ENCODE results near the gene BLOC1S4.

Gene BLOC1S4

DNA sequence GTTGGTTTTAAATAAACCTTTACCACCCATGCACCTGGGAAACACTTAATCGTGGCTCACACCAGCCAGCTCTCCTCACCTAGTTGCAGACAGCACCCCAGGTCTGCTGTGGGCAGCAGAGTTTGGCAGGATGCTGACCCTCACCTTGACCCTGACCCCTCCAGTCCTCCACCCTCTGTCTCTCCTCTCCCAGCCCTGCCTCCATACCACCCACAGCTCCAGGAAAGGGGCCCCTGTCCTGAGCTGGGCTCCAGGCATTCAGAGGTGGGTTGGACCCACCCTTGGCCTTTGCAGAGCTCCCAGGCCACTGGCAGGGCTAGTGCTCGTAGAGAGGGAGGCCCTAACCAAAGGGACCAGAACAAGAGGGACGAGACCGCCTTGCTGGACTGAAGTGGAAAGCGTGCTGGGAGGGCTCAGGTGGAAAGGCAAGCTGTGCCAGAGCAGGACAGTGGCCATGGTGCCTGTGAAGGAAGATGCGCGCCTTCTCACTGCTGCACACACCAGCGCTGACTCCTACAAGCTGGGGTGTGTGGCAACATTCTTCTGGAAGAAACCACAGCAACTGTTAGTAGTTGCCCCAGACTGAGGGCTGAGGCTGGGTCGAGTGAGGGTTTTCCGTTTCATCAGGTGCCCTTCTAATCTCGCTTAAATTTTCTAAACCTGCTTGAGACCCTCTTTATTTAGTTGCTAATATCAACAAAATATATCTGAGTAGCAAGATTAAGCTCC, 32.9 kb upstream of the BLOC1S4 start:
- Mint-ChIP-seq H3K4me3 (no peak overlapping the region), H3K27me3 (no peaks in the 10 kb centered on the region), H3K36me3 (peaks cover 36% of the 10 kb centered on the region), H3K4me1 (peaks cover 45% of the 10 kb centered on the region), H3K9me3 (peaks cover 2% of the 10 kb centered on the region), H3K27ac (no peak overlapping the region)
- no peak for DNase-seq
- CTCF ChIA-PET: interaction anchor here (2.2 kb wide), 1 partner anchor 8 kb away, joined by 15 read pairs; a partner anchor contains a TSS

DNA sequence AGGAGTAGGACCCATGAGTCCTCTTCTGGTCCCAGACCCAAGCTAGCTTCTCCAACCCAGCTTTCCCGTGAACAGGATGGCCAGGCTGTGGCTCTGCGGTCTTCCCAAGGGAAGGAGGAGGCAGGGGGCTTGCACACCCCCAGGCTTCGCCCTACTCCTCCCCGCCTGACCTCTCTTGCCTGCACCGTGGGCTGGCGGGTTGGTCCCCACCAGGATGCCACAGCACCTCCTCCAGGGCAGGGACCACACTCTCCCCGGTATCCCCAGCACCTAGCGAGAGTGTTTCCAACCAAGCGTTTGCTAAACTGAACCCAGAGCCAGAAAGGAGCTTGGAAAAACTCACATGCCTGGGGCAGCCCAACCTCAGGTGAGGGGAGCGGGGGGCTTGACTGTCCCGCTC, 31.3 kb upstream of the BLOC1S4 start:
- no peak for DNase-seq
- Mint-ChIP-seq H3K27ac (peak overlapping the region; percentile 67), H3K4me1 (peaks cover 50% of the 10 kb centered on the region), H3K9me3 (peaks cover 2% of the 10 kb centered on the region), H3K27me3 (no peaks in the 10 kb centered on the region), H3K36me3 (peaks cover 27% of the 10 kb centered on the region), H3K4me3 (no peak overlapping the region)
- CTCF ChIA-PET: interaction anchor here (1.3 to 2.2 kb wide), 2 partner anchors 10 to 25 kb away, joined by 3 to 15 read pairs; partner anchors contain the start of gene MRFAP1L1

- no peaks in the 10 kb centered on the region for H3K27me3 Mint-ChIP-seq
- CTCF ChIA-PET: interaction anchor here (1.3 kb wide), 2 partner anchors 12 to 23 kb away, joined by 3 to 12 read pairs; partner anchors contain the start of gene MRFAP1L1
- H3K4me3 Mint-ChIP-seq: no peak overlapping the region
- no peak for DNase-seq
- peaks cover 59% of the 10 kb centered on the region for H3K4me1 Mint-ChIP-seq
- H3K27ac Mint-ChIP-seq: peak overlapping the region; percentile 64
- H3K9me3 Mint-ChIP-seq: no peaks in the 10 kb centered on the region
- peaks cover 18% of the 10 kb centered on the region for H3K36me3 Mint-ChIP-seq
Measured at GRCh38 chr4:6686104-6686787, 29.7 kb upstream of the BLOC1S4 start.

- H3K9me3 Mint-ChIP-seq: no peaks in the 10 kb centered on the region
- peak overlapping the region; percentile 82 for H3K4me3 Mint-ChIP-seq
- peak overlapping the region; percentile 99 for H3K27ac Mint-ChIP-seq
- CTCF ChIA-PET: interaction anchor here (0.9 to 3.7 kb wide), 5 partner anchors 13 to 187 kb away, joined by 3 to 44 read pairs (median 12); a partner anchor contains a TSS
- no peaks in the 10 kb centered on the region for H3K27me3 Mint-ChIP-seq
- no peak for DNase-seq
- H3K4me1 Mint-ChIP-seq: peaks cover 74% of the 10 kb centered on the region
- H3K36me3 Mint-ChIP-seq: peaks cover 18% of the 10 kb centered on the region
Measured at GRCh38 chr4:6687947-6688878, 27.8 kb upstream of the BLOC1S4 start.

GRCh38 chr4:6688879-6689505, 27.0 kb upstream of the BLOC1S4 start:
- Mint-ChIP-seq H3K36me3 (peaks cover 18% of the 10 kb centered on the region), H3K27me3 (no peaks in the 10 kb centered on the region), H3K4me1 (peaks cover 81% of the 10 kb centered on the region), H3K4me3 (peak overlapping the region; percentile 82), H3K9me3 (no peaks in the 10 kb centered on the region), H3K27ac (peak overlapping the region; percentile 99)
- DNase-seq: peak; percentile 87
- CTCF ChIA-PET: interaction anchor here (0.7 to 3.7 kb wide), 4 partner anchors 12 to 186 kb away, joined by 3 to 44 read pairs (median 8); no protein-coding TSS in a partner anchor

DNA sequence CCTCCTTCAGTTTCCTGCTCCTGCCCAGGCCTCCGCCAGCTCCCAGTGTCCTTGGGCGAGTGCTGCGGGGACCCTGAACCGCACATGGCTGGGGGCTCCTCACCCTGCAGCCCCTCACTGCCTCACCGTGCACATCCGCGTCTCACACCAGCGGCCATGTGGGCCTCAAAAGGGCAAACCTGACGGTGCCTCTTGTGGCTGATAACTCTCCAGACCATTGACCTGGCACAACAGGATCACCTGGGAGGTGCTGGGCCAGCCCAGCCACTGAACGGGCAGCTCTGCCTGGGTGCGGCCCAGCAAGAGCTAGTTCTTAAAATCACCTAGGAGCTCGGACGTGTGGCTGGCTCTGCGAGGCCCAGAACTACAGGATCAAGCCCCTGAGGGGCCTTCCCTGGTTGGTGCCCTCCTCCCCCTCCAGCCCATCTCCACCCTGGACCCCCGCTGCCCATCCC, 26.4 kb upstream of the BLOC1S4 start:
- DNase-seq: no peak
- Mint-ChIP-seq H3K27me3 (no peaks in the 10 kb centered on the region), H3K36me3 (peaks cover 18% of the 10 kb centered on the region), H3K27ac (peak overlapping the region; percentile 99), H3K9me3 (no peaks in the 10 kb centered on the region), H3K4me1 (peaks cover 87% of the 10 kb centered on the region), H3K4me3 (peak overlapping the region; percentile 82)
- CTCF ChIA-PET: interaction anchor here (0.6 to 3.7 kb wide), 8 partner anchors 10 to 185 kb away, joined by 3 to 44 read pairs (median 4); no protein-coding TSS in a partner anchor

DNA sequence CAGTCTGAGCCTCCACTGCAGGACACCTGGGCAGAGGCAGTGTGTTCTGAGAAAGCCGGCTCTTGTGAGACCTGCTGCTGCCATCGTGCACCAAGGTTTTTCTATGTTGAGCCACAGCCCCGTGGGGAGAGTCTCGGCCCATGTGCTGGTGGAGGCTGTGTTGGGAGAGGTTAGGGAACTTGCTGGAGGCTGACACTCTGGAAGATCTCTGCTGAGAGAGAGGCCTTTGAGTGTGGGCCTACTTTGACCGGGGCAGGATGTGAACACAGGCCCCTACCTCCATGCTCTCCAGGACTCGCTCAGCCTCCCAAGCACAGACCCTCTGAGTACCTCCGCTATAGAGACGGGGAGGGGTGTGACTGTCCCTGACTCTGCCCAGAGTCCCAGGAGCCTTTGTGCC, 23.6 kb upstream of the BLOC1S4 start:
- no peak for DNase-seq
- Mint-ChIP-seq H3K27ac (peak overlapping the region; percentile 86), H3K9me3 (no peaks in the 10 kb centered on the region), H3K4me3 (no peak overlapping the region), H3K27me3 (no peaks in the 10 kb centered on the region), H3K4me1 (peaks cover 94% of the 10 kb centered on the region), H3K36me3 (peaks cover 9% of the 10 kb centered on the region)
- CTCF ChIA-PET: interaction anchor here (0.9 to 1.0 kb wide), 3 partner anchors 10 to 19 kb away, joined by 3 to 6 read pairs (median 3); no protein-coding TSS in a partner anchor

GRCh38 chr4:6692806-6693205, 23.2 kb upstream of the BLOC1S4 start:
- H3K27ac Mint-ChIP-seq: peak overlapping the region; percentile 86
- no peaks in the 10 kb centered on the region for H3K9me3 Mint-ChIP-seq
- peaks cover 92% of the 10 kb centered on the region for H3K4me1 Mint-ChIP-seq
- CTCF ChIA-PET: interaction anchor here (0.9 to 1.0 kb wide), 2 partner anchors 18 to 20 kb away, joined by 3 to 6 read pairs; no protein-coding TSS in a partner anchor
- H3K4me3 Mint-ChIP-seq: no peak overlapping the region
- no peak for DNase-seq
- H3K36me3 Mint-ChIP-seq: peaks cover 9% of the 10 kb centered on the region
- no peaks in the 10 kb centered on the region for H3K27me3 Mint-ChIP-seq

DNA sequence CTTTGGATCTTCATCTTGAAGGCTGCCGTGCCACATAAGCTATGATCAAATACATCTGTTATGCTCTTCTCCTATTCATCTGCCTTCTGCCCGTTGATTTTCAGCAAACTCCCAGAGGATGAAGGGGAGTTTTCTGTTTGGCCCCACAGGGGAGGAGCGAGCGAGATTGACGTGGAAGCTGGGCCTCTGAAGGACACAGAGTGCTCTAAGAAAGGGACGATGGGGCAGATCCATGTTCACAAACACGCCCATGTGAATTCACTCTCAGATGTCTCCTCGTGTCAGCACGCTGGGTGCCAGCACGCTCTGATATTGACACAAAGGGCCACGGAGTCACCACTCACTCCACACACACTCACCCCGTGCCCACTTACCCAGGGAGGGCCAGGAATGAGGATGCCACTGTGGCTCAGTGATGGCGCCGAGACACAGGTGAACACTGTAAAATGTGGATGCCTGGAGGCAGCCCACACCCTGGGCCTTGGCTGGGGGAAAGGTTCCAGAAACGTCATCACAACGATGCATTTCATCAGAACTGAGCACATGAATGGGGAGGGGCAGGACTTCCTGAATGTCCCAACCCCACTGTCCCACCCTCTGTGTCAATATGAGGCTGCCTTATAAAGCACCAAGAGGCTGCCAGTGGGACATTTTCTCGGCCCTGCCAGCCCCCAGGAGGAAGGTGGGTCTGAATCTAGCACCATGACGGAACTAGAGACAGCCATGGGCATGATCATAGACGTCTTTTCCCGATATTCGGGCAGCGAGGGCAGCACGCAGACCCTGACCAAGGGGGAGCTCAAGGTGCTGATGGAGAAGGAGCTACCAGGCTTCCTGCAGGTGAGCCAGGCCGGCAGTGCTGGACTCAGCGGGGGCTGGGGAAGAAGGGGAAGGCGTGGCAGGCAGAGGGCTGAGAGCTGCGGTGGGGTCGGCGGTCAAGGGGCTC, 22.5 kb upstream of the BLOC1S4 start, which contains the start of gene S100P:
Gene S100P (plus strand): TSS at position 648 of the 946 bp plus-strand sequence. CDS start 55 bp downstream, at position 703.
- Mint-ChIP-seq H3K9me3 (no peaks in the 10 kb centered on the region), H3K27ac (peak within 1 kb of the TSS; percentile 94), H3K36me3 (peaks cover 11% of the 10 kb centered on the region), H3K27me3 (no peaks in the 10 kb centered on the region), H3K4me3 (peak within 1 kb of the TSS; percentile 21), H3K4me1 (peaks cover 92% of the 10 kb centered on the region)
- CTCF ChIA-PET: interaction anchor here (0.9 to 3.7 kb wide), 5 partner anchors 15 to 53 kb away, joined by 3 to 47 read pairs (median 6); partner anchors contain the start of genes MRFAP1 and MRFAP1L1
- DNase-seq: no peak

GRCh38 chr4:6694177-6694901, 21.6 kb upstream of the BLOC1S4 start:
- H3K9me3 Mint-ChIP-seq: no peaks in the 10 kb centered on the region
- H3K4me3 Mint-ChIP-seq: peak overlapping the region; percentile 21
- peak; percentile 58 for DNase-seq
- peaks cover 15% of the 10 kb centered on the region for H3K36me3 Mint-ChIP-seq
- H3K27ac Mint-ChIP-seq: peak overlapping the region; percentile 94
- CTCF ChIA-PET: interaction anchor here (1.0 to 3.7 kb wide), 3 partner anchors 15 to 54 kb away, joined by 3 to 47 read pairs (median 6); partner anchors contain the start of genes MRFAP1 and MRFAP1L1
- no peaks in the 10 kb centered on the region for H3K27me3 Mint-ChIP-seq
- H3K4me1 Mint-ChIP-seq: peaks cover 91% of the 10 kb centered on the region

DNA sequence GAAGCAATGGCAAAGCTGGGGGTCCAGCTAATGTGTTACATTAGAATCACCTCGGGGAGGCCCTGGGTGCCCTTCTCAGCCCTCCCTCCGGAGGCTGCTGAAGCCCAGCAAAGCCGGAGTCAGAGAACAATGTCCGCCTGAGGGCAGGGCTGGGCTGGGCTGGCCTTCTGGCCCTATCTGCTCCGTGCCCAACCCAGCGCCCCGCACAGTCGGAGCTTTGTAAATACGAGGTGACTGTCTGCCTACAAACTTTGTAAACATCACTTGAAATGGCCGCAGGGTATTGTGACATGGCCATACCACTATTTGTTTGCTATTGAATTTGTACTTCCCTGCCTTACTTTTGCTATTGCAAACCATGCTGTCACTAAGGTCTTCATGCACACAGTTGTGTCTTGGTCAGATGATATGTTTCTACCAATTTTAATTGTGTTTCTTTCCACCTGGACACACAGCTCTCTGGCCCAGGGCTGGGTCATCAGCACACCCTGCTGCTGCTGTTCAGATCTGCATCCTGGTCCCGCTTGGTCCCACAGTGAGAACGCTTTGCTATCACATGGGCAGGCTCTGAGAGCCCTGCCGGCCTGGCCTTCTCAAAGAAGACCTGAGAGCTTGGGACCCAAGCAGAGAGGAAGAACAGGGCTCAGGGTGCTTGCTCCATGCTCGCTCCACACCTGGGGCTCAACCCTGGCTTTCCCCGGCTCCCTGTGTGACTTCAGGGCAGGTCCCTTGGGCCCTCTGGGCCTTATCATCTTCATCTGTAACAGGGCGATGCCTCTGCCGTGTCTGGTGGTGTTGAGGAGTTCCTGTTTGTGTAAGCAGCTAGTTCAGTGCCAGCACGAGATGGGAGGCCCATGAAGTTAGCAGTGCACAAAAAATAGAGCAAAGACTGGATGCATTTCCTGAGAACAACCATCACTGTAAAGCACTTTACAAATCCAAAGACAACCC, 20.0 kb upstream of the BLOC1S4 start:
- peak; percentile 80 for DNase-seq

More for the DNA sequence above, 20.0 kb upstream of the BLOC1S4 start:
- peak overlapping the region; percentile 94 for H3K27ac Mint-ChIP-seq
- peaks cover 90% of the 10 kb centered on the region for H3K4me1 Mint-ChIP-seq
- H3K4me3 Mint-ChIP-seq: peak overlapping the region; percentile 40
- CTCF ChIA-PET: interaction anchor here (0.8 to 3.7 kb wide), 6 partner anchors 8 to 32 kb away, joined by 3 to 47 read pairs (median 4); partner anchors contain the start of gene MRFAP1L1
- H3K36me3 Mint-ChIP-seq: peaks cover 26% of the 10 kb centered on the region
- no peaks in the 10 kb centered on the region for H3K9me3 Mint-ChIP-seq
- H3K27me3 Mint-ChIP-seq: no peaks in the 10 kb centered on the region
